Activated CD8-positive, alpha-beta memory T cell treated with anti-CD3 and anti-CD28 coated beads, Interleukin-2, amount 50 U/mL, for 48 hours (primary cell): ENCODE measurements around the gene SLC6A8.
"Not testable (repeated sequence)": the region's sequence is repeated elsewhere in the genome, so short reads cannot be mapped to it uniquely, and the experiment has no call there.

Source experiments
- DNase-seq: peaks from one replicate; pipeline ENCODE4 v3.0.0-alpha.2; 2020

SLC6A8 gene

GRCh38 chrX:153733651-153734240, 46.0 kb downstream of the SLC6A8 start:
- no peak for DNase-seq

GRCh38 chrX:153734871-153735270, 47.1 kb downstream of the SLC6A8 start:
- DNase-seq = no peak

- DNase-seq = no peak
Observed at GRCh38 chrX:153735274-153735673, 47.5 kb downstream of the SLC6A8 start.

GRCh38 chrX:153736071-153736820, 48.5 kb downstream of the SLC6A8 start:
- no peak for DNase-seq

- no peak for DNase-seq
Observed at GRCh38 chrX:153736871-153737441, 49.2 kb downstream of the SLC6A8 start.

GRCh38 chrX:153738056-153738605, 50.4 kb downstream of the SLC6A8 start:
- no peak for DNase-seq

GRCh38 chrX:153739754-153740486, 52.2 kb downstream of the SLC6A8 start:
- DNase-seq = no peak

- DNase-seq = no peak
Observed at GRCh38 chrX:153740631-153741222, 53.0 kb downstream of the SLC6A8 start.

- no peak for DNase-seq
Observed at GRCh38 chrX:153741446-153741845, 53.7 kb downstream of the SLC6A8 start.

- not testable (repeated sequence) for DNase-seq
Observed at GRCh38 chrX:153742111-153742510, 54.4 kb downstream of the SLC6A8 start.

- DNase-seq = not testable (repeated sequence)
Observed at GRCh38 chrX:153742796-153743467, 55.2 kb downstream of the SLC6A8 start.

- DNase-seq = not testable (repeated sequence)
Observed at GRCh38 chrX:153743468-153744209, 55.9 kb downstream of the SLC6A8 start.

GRCh38 chrX:153744210-153745066, 56.7 kb downstream of the SLC6A8 start:
- no peak for DNase-seq

- not testable (repeated sequence) for DNase-seq
Observed at GRCh38 chrX:153745067-153745433, 57.3 kb downstream of the SLC6A8 start.
